Adipose tissue (tissue), 3 donors: Measurements from ENCODE around the gene CFL1. TPM values are rescaled to one million over a fixed set of nuclear protein-coding genes. Genes with fewer than 3 reads are reported as not detected.

ENCODE experiments used
- H3K27ac ChIP-seq: one replicate; pipeline ENCODE4 v1.5.1; 2013; ENCODE audit warnings: low read depth, low read length
- whole genome bisulfite sequencing, 3 donors: extraction: QIAGEN DNeasy Blood & Tissue Kit; methylation state at CpG; one replicate each; pipeline ENCODE4 v1.1.7; 2013; 5-methylcytosine and 5-hydroxymethylcytosine counted together
- polyA plus RNA-seq, 3 donors: library from polyadenylated mRNA; stranded (reverse); fragments of 200-250 nt; gene quantifications; one replicate each; pipeline ENCODE4 v1.2.3, GENCODE V29; 2013
- donor health status: healthy with polysubstance abuse.
- donor health status: Bipolar disorder and iron deficiency.
- donor health status: healthy.

CFL1 gene
- polyA plus RNA-seq, 3 donors, result 206 to 826 (median 597) TPM

DNA sequence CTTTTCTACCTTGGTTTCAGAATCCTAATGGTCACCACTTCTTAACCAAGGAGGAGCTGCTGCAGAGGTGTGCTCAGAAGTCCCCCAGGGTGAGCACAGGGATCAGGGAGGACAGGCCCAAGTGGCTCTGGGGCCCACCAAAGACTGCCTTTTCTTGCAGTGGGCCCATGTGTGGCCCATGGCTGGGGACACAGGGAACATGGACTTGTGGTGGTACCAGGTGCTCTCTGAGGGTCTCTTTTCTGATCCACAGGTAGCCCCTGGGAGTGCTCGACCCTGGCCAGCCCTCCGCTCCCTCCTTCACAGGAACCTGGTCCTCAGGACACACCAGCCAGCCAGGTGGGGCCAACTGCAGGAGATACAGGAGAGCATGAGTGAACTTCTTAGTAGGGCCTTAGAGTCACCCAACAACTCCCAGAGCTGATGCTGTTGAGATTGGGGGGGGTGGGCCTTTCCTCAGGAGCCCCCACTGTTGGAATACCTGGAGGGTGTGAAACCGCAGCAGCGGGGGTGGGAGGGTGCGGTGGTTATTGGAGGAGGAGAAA, 4.3 kb upstream of the CFL1 start:
- 72 to 96% (median 91%) methylated on average over 4 to 5 of the region's 5 CpGs for WGBS, 3 donors
- no peak overlapping the region for H3K27ac ChIP-seq

DNA sequence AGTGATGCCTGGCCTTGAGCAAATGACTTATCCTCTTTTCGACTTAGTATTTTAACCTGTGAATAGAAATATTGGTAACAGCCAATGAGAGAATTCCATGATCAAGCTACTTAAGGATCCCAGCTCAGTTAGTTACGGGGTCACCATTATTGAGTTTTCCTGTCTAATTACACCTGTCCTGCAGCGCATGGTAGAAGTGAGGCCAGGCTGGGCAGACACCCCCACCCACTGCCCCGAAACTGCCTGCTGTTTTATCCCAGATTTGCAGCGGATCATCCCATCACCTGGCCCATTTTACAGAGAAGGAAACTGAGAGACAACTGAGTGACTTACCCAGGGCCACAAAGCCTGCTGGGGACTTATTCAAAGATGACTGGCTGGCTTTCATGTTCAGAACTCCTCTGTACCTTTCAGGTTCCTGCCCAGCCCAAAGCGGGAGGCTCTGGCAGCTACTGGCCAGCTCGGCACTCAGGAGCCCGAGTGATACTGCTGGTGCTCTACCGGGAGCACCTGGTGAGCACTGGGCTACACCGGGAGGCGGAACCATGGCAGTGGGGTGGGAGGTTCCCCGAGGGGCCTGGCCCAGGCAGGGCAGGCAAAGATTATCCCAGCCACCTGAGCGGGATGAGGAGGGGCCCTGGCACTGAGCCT, 3.7 kb upstream of the CFL1 start:
- WGBS, 3 donors, result 79 to 89% (median 84%) methylated on average over 13 of the region's 13 CpGs
- no peak overlapping the region for H3K27ac ChIP-seq

DNA sequence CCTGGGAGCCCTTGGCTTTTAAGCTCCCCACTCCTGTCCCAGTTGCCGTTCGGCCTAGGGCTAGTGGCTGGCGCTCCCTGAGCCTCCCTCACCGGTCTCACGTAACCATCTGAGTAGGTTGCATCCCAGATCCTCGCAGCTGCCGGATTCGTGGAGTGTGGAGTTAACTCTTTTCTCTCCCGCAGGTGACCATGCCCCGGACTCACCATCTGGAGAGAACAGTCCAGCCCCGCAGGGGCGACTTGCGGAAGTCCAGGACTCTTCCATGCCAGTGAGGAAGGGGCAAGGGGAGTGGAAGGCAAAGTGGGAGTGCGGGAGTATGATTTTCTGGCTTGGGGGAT, 3.2 kb upstream of the CFL1 start:
- 10 to 12% (median 11%) methylated on average over 14 of the region's 14 CpGs for WGBS, 3 donors
- H3K27ac ChIP-seq, result peak overlapping the region; percentile 80

DNA sequence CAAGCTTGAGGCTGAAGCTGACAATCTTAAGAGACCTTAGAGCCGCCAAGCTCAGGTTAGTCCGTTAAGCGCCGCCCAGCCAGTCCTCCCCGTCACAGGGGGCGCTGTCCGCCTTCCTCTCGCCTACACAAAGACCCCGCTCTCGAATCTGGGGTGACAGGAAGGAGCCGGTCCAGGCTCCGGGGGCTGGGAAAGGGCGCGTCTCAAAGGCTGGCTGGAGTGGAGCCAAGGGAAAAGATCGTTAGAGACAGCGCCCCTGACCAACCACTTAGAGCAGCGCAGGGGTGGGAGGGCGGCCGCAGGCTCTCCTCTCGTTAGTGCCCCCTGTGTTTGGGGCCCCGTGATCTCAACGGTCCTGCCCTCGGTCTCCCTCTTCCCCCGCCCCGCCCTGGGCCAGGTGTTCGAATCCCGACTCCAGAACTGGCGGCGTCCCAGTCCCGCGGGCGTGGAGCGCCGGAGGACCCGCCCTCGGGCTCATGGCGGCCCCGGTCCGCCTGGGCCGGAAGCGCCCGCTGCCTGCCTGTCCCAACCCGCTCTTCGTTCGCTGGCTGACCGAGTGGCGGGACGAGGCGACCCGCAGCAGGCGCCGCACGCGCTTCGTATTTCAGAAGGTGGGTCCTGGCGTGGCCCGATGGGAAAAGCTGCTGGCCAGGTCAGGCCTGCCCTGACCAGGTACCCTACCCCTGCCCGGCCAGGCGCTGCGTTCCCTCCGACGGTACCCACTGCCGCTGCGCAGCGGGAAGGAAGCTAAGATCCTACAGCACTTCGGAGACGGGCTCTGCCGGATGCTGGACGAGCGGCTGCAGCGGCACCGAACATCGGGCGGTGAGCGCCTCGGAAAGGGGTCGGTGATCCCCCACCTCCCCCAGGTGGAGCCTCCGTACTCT, 2.5 kb upstream of the CFL1 start, which contains the start of gene MUS81:
Gene MUS81 (plus strand): TSS at position 156 of the 887 bp plus-strand sequence. CDS start 321 bp downstream, at position 477.
- peak within 1 kb of the TSS; percentile 80 for H3K27ac ChIP-seq
- 0% methylated on average over 77 to 78 of the region's 78 CpGs for WGBS, 3 donors

DNA sequence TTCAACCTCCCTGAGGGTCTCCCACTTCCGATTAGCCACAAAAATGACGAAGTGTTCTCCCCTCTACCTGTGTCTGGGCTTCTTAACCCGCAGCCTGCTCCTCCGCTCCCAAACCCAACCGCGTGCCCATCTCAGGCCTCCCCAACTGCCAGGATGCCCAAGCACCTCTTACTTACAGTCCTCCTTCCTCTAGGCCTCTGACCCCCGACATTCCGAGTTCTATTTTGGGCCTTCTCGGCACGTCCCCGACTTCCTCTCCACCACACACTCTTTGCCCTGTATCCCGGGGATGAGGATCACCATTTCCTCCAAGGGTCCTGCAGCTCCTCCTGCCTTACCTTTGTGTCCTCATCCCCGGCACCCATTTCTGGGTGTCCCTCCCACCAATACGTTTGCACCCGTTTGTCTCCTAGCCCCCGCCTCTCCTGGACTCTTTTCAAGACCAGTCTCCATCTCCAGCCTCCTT, 1.9 kb upstream of the CFL1 start:
- WGBS, 3 donors, result 0 to 2% (median 2%) methylated on average over 16 of the region's 16 CpGs

DNA sequence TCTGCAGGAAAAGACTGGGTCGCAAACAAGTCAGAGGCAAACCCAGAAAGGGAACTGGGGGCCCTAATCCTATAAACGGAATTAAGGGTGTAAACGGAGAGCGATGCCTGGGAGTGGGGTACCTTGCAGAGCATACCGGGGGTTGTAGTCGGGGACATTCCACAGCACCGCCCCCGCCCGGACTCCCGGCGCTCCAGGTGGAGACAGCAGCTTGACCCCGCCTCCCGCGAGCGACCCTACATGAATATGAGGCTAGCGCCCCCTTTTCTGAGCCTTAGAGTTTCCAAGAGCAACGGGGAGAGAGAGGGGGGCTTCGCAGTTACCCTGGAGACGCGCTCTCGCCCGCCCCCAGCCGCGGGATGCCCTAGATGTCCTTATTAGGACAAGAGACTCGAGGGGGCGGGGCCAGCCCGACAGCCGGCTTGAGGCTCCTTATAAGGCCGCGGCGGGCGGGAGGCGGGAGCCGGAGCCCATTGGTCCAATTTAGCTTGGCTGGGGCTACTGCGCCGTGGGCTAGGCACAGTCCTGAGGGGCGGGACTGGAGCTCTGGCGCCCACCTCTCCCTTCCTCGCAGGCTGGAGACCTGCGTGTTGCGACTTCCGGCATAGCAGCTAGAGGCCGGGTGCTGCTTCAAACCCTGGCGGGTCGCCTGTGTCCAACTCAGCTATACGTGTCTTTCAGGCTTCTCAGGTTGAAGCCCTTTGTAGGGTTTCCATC, 1.3 kb upstream of the CFL1 start:
- 0 to 1% (median 0%) methylated on average over 46 of the region's 46 CpGs for WGBS, 3 donors
- peak overlapping the region; percentile 80 for H3K27ac ChIP-seq

More for the DNA sequence above, 1.9 kb upstream of the CFL1 start:
- peak overlapping the region; percentile 80 for H3K27ac ChIP-seq

DNA sequence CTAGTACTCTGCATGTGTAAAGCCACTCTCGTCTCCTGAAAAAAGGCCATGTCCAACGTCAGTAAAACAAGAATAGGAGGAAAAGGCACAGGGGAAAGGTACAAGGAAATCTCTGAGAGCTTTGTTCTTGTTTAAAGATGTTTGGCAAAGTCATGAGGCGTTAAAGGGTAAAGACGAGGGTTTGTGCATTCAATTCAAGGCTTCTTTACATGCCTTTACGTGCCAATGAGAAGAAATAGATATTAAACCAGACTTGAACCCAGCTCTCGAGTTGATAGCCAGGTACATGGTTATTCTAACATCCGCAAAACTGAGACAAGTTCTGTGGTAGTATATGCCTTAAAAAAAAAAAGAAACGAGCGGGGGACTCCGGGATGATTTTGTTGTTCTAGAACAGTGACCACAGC, 704 bp upstream of the CFL1 start:
- 0% methylated on average over 10 of the region's 10 CpGs for WGBS, 3 donors
- no peak overlapping the region for H3K27ac ChIP-seq

DNA sequence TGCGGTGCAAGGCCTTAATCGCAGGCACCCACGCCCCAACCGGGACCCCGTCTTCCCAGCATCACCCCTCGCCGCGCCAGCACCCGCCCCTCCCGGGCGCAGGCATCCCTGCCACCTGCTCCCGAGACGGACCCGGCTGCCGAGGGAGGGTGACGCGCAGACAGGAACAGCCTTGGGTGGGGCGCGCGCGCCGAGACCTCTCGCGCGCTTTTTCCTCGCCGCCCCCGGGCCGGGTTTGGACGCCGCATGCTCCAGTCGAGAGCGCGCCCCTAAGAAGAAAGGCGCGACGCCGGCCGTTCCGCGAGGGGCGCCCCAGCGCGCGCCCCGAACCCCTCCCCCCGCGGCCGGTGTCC, 504 bp downstream of the CFL1 start:
- WGBS, 3 donors, result 0% methylated on average over 24 to 49 of the region's 49 CpGs
- peak overlapping the region; percentile 97 for H3K27ac ChIP-seq

DNA sequence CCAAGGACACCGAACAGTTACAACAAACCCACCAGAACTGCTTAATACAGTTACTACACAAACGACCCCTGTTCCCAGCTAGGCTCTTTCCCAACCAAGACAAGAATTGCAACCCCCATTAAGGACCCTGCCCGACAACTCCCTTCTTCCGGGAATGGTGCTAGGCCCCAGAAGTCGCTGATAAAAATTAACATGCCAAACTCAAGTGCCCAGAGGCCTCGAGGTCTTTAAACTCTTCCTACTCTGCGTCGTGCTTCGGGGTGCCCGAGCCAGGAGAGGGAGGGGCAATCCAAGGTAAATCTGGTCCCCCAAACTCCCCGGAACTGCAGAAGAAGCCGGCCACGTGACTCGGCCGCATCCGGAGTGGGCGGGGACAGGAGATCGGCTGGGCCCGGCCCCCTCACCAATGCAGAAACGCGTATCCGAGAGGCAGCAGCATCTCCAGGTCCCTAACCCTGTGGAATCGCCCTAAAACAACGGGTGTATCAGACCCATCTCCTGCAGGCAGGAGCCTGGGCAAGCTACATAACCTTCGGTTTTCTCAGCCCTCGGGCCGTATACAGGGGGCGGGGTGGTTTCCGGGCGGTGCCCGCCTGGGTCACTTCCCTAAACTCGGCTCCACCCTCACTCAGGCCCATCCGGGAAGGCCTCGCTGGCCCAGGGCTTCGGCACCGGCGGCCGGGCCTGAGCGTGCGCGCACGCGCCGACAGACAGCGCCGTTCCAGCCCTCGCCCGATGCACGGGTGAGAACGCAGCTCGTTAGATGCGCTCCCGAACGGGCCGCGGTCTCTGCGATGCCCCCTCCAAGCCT, 1.1 kb downstream of the CFL1 start:
- peak overlapping the region; percentile 97 for H3K27ac ChIP-seq
- 1% methylated on average over 57 of the region's 57 CpGs for WGBS, 3 donors

DNA sequence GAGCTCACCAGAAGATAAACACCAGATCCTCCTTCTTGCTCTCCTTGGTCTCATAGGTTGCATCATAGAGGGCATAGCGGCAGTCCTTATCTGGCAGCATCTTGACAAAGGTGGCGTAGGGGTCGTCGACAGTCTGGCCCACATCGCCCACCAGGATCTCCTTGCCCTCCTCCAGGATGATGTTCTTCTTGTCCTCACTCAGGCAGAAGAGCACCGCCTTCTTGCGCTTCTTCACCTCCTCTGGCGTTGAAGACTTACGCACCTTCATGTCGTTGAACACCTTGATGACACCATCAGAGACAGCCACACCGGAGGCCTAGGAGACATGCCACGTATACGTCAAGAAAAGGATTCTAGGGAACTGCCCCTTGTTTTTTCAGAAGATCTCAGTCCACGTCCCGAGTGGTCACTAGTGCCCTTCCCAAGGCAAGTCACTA, 2.0 kb downstream of the CFL1 start:
- H3K27ac ChIP-seq, result no peak overlapping the region
- WGBS, 3 donors, result 87 to 88% (median 88%) methylated on average over 15 of the region's 15 CpGs

DNA sequence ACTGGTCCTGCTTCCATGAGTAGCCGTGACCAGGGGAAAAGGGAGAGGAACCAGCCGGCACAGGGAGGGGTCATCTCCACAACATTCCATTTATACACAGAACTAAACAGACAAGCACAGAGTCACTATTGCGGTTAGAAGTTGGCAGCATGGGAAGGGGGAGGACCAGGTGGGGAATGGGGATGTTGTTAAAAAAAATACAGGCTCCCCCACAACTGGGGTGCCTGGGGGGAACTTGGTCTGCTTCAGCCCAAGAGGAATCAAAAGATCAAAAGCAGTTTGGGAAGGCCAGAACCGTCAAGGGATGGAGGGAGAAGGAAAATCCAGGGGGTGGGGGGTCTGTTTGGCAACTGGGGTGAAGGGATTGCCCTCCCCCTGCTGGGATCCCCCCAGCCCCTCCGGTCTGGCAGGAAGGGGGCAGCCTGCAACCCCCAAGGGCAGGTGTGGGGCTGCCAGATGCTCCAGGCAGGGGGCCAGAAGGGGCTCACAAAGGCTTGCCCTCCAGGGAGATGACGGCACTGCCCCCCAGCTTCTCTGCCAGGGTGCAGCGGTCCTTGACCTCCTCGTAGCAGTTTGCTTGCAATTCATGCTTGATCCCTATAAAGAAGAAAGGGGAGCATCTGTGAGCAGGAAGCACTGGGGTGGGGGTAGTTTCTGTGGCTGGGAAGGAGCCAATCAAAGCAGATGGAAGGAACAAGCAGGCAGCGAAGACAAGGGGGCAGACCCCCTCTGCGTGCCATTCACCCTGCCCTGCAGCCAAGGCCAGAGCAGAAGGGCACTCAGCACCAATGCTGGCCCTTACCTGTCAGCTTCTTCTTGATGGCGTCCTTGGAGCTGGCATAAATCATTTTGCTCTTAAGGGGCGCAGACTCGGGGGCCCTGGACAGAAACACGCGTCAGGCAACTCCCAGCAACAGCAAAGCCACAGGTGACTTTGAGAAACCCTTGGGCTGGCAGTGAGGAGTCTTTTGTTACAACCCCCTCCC, 2.8 kb downstream of the CFL1 start:
- WGBS, 3 donors, result 76 to 87% (median 84%) methylated on average over 15 of the region's 15 CpGs
- H3K27ac ChIP-seq, result no peak overlapping the region

DNA sequence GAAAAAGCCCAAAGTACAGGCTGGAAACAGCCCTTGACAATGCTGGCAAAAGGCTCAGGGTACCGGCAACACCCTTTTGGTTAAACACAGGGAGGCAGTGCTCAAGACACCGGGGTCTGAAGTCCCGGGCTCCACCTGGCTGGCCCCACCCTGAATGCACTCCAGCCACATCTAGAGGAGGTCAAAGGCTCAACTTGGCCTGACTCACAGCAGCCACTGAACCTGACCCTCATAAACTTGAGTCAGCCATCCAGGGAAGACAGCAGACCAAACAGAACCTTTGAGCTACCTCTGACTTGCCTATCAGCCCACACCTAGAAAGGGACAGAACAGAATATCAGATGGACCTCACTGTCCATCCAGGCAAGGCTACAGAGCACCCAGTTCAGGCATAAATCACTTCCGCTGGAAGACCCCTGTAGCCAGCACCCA, 3.8 kb downstream of the CFL1 start:
- 91 to 99% (median 94%) methylated on average over 4 of the region's 4 CpGs for WGBS, 3 donors
- no peak overlapping the region for H3K27ac ChIP-seq

DNA sequence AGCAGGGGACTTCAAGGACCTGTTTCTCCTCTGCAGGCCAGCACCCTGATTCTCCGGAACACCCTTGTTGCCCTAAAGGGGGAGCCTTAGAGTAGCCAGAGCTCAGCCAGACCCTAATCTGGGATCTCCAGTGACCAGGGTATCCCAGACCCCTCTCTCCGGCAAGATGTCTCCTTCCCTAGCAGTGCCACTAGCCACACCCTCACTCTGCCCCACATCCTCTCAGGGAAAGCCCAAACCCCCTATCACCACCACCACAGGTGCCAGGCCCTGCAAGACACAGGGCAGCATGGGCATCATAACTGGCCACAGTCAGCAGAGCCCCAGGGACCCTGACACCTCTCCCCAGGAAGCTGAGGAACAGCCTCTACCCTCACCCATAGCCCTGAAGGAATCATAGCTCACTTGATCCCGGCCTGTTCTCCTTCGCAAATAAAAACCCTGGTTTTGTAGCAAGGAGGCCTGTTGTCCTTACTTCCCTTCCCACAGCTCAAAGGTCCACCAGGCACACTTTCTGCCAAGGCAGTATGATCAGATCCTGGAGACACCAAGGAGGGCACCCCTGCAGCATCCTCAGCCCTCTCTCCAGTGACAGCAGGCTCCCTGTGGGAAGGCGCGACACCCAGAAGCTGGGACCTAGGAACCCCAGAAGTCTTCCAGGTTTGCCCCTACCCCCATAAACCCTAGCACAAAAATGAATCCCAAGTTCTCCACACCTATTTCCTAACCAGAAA, 4.6 kb downstream of the CFL1 start:
- no peak overlapping the region for H3K27ac ChIP-seq

DNA sequence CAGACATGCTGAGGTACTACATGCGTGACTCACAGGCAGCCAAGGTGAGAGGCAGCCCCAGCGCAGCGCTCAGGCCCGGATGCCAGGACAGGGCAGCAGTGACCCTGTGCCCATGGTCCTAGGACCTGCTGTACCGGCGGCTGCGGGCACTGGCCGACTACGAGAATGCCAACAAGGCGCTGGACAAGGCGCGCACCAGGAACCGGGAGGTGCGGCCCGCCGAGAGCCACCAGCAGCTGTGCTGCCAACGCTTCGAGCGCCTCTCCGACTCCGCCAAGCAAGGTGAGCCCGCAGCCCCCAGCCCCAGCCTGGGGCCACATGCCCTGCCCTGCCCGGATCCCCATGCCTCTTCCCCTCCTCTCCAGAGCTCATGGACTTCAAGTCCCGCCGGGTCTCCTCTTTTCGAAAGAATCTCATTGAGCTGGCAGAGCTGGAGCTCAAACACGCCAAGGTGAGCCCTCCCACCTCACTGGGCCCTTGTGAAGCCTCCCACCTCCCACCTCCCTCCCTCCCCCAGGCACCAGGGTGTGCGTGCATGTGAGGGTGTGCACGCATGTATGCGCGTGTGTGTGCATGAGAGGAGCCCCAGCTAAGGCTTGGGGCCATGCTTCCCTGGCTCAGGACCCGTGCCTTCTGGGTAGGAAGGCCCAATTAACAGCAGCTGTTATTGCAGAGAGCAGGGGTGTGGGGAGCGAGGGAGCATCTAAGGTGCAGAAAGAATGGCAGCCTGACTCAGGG, 5.3 kb downstream of the CFL1 start:
- no peak overlapping the region for H3K27ac ChIP-seq
- 94 to 95% (median 95%) methylated on average over 31 to 33 of the region's 33 CpGs for WGBS, 3 donors

More for the DNA sequence above, 4.6 kb downstream of the CFL1 start:
- 90 to 94% (median 93%) methylated on average over 6 of the region's 6 CpGs for WGBS, 3 donors

DNA sequence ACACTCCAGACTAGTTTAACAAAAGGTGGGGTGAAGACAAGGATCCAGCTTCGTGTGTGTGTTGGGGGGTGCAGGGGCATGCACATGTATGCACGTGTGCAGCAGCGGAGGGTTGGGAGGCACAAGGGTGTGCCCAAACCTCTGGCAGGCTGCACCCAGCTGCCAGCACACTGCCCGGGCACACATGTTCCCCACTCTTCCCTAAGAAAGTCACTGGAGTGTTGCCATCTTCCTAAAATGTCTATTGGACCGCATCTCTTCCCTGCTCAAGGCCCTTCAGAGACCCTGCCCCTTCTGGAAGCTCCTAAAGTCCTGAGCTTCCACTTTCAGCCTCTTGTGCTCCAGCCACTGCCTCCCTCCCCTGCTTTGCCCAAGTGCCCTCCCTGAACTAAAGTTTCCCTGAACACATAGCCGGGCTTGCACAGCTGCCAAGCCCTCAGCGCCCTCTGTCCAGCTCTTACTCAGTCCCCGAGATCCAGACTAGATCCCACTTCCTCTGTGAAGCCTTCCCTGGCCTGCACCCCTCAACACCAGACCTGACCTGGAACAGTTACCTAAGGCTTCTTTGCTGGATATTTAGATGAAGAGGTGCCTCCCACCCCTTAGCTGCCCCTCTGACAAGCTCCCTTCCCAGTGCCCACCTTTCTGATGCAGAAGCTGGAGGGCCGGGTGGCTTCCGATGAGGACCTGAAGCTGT, 6.0 kb downstream of the CFL1 start:
- no peak overlapping the region for H3K27ac ChIP-seq
- WGBS, 3 donors, result 90 to 94% (median 91%) methylated on average over 10 of the region's 10 CpGs
